HG03442 (cell line): ENCODE data around the gene SUSD1.

Experiments used
- ATAC-seq: cut with Tn5 transposase; IDR thresholded peaks from one replicate; pipeline ENCODE4 v1.9.1; 2021; ENCODE audit warnings: mild to moderate bottlenecking, moderate library complexity; ENCODE audit not compliant: unreplicated experiment

Gene SUSD1

DNA sequence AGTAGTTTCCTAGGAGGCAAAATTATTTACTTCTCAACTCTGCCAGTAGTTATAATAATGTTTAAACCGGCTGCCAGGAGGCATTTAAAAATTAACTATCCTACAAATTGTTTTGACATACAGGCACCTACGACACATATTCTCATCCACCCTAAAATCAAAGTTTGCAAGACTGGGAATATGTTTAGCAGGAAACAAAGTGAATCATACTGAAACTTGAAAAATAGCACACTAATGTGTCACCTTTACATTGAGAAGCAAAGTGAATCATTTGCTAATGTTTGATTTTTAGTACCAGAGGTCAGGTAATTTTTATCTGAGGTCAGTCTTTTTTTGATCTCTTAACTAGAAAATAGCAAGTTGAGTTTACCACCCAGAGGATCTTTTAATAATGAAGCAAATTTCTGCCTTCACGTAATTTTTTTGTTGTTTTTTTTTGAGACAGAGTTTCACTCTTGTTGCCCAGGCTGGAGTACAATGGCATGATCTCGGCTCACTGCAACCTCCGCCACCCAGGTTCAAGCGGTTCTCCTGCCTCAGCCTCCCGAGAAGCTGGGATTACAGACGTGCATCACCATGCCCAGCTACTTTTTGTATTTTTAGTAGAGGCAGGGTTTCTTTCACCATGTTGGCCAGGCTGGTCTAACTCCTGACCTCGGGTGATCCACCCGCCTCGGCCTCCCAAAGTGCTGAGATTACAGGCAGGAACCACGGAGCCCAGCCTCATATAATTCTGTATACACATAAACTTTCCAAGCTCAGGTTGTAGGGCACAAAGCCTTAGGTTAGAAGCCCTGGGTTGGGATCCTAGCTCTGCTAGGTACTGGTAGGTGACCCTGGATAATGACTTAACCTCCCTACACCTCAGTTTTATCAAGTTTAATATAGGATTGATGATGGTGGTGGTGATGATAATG, 154.2 kb downstream of the SUSD1 start:
- no peak for ATAC-seq

DNA sequence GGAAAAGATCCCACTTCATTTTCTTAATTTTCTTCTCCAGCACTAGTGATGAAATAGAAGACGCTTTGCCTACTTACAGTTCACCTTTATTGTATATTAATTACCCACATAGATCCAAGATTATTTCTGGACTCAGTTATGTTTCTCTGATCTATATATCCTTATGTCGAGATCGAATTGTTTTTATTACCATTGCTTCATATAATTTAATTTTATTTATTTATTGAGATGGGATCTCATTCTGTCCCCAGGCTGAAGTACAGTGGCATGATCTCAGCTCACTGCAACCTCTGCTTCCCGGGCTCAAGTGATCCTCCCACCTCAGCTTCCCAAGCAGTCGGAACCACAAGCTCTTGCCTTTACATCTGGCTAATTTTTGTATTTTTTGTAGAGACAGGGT, 157.2 kb downstream of the SUSD1 start:
- no peak for ATAC-seq

- ATAC-seq: no peak
Observed at GRCh38 chr9:112015736-112016135, 159.4 kb downstream of the SUSD1 start.

GRCh38 chr9:112015149-112015548, 159.9 kb downstream of the SUSD1 start:
- ATAC-seq: no peak

GRCh38 chr9:112013266-112013665, 161.8 kb downstream of the SUSD1 start:
- ATAC-seq: no peak

DNA sequence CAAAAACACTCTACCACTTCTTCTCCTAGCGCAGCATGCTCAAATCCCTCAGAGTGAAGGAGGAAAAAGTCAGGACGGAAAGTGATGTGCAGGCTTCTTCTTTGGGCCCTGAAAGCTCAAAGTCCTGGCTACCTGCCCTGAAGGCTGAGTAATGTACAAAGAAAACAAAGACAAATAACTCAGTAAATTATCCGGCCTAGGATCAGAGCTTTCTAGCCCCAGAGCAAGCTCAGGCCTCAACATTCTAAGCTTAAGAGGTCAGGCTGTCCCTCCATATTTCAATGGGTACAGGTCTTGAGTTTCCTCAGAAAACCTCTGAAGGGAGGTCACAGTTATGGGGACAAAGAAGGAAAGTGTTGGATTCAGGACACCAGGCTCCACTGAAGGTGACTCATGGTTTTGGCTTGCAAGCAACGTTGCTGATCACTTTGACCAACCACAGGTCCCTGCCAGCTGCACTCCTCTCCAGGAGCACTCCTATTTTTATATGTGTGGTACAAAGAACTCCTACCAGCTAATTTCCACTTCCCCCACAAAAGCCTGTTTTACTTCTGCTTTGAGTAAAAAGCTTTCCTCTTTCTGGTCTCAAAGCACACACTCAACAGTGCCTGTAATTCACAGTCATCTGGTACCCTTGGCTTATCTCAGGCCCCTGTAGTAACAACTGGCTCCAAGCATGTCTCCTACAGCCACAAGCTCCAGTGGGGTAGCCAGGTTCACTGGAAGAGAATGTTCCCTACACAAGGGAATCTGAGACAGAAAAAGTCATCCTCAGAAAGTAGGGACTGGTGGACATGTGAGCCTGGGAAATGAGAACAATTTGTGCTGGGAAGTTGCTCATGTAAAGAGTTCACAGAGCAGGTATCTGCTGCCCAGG, 162.8 kb downstream of the SUSD1 start:
- peak; percentile 76 for ATAC-seq

DNA sequence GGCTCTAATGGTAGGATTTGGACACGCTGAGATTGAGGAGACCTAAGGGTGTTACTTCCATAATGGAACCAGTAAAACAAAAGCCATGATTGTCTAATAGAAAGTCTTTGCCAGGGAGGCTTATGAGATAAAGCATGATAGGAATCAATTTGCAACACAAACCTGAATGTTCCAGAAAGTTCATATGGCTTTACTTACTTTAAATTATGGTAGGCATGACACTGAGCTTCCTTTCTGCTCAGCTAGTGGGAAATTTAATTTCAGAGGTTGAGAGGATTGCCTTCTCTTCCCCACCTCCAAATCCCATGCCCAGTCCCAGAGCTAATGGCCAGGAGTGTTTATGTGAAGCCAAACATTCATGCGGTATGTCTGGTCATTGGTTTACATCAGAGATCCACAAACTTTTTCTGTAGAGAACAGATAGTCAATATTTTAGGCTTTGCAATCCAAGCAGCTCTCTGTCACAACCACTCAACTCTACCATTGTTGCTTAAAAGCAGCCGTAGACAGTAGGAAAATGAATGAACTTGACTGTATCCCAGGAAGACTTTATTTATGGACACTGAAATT, 164.0 kb downstream of the SUSD1 start:
- ATAC-seq: no peak

DNA sequence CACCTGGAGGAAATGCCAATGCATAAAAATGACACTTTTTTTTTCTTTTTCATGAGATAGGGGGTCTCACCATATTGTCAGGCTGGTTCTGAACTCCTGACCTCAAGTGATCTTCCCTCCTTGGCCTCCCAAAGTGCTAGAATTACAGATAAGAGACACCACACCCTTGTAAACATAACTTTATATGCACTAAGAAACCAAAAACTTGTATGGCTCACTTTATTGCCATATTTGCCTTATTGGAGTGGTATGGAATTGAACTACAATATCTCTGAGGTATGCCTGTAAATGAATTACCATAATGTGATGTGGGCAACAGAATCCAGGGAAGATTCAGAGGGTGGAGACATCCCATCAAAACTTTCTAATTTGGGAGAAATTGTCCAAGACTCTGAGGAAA, 164.6 kb downstream of the SUSD1 start:
- ATAC-seq: no peak

DNA sequence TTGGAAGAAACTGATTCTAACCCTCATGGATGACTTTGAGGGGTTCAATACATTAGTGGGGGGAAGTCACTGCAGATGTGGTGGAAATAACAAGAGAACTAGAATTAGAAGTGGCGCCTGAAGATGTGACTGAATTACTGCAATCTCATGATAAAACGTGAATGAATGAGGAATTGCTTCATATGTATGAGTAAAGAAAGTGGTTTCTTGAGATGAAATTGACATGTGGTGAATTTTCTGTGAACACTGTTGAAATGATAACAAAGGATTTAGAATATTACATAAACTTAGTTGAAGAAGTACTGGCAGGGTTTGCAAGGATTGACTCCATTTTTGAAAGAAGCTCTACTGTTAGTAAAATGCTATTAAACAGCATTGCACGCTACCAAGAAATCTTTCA, 165.4 kb downstream of the SUSD1 start:
- no peak for ATAC-seq

- ATAC-seq: no peak
Observed at GRCh38 chr9:112007575-112008240, 167.4 kb downstream of the SUSD1 start.

GRCh38 chr9:112006361-112007020, 168.6 kb downstream of the SUSD1 start:
- no peak for ATAC-seq

DNA sequence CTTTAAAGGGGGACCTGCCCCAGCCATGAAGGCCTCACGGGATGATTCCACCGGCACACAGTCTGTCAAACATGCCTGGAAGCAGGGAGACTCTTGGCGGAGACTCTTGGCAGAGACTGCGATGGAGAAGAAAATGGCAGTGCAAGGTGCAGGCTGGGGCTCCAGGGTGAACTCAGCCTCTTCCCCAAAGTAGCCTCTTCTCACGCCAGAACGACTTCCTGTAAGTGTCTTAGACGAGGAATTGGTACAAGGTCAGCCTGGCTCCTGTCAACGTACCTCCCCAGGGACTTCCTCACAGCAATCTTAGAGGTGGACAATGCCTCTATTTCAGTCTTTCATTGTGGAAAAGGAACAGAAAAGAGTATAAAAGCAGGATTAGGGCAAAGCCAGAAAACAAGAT, 169.2 kb downstream of the SUSD1 start:
- no peak for ATAC-seq

- ATAC-seq: no peak
Observed at GRCh38 chr9:112003538-112003937, 171.6 kb downstream of the SUSD1 start.

GRCh38 chr9:112002847-112003457, 172.1 kb downstream of the SUSD1 start:
- ATAC-seq: no peak

- no peak for ATAC-seq
Observed at GRCh38 chr9:112002131-112002846, 172.8 kb downstream of the SUSD1 start.

DNA sequence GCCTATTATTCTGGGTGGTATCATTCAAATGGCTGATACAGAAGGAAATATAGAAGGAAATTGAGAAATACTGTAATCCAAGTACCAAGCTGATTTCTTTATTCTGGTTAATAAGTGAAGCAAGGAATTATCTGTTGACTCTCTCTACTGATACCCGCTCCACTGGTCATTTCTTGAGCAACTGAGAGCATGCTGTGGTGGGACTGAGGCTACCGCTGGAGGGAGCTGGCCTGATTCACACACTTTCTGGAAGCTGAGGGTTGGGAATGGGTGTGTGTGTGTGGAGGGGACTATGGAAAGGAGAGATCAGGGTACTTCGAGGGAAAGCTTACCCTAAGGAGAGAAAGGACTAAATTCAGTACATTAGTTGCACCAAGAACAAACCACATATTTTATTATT, 174.4 kb downstream of the SUSD1 start:
- no peak for ATAC-seq

GRCh38 chr9:111999319-111999718, 175.8 kb downstream of the SUSD1 start:
- no peak for ATAC-seq

DNA sequence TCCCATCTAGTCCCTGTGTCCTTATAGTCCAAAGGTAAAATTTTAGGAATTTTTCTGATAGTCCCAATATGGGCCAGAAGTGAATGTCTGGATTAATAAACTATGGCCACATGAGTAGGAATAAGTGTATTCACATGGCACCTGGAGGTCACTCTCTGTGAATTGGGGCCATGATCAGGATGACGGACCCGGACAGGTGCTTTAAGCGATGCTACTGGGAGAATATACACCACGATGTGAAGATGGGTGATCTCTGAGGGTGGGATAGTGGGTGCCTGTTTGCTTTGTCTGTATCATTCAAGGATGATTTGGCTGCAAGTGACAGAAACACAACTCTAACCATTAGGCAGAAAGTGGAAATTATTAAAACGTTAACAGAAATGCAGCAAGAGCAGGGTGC, 177.3 kb downstream of the SUSD1 start:
- no peak for ATAC-seq

DNA sequence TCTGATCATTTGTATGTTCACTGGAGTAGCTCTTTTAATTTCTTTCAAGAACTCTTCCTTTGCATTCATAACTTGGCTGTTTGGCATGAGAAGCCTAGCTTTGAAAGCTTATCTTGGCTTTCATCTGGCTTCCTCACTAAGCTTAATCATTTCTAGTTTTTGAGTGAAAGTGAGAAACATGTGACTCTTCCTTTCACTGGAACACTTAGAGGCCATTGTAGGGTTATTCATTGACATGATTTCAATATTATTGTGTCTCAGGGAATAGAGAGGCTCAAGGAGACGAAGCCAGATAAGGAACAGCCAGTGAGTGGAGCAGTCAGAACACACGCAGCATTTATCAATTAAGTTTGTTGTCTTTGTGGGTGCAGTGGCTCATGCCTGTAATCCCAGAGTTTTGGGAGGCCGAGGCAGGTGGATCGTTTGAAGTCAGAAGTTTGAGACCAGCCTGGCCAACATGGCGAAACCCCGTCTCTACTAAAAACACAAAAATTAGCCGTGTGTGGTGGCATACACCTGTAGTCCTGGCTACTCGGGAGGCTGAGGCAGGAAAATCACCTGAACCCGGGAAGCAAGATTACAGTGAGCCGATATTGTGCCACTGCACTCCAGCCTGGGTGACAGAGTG, 180.2 kb downstream of the SUSD1 start:
- ATAC-seq: no peak
